ENCODE results near the gene KREMEN2.

DNA sequence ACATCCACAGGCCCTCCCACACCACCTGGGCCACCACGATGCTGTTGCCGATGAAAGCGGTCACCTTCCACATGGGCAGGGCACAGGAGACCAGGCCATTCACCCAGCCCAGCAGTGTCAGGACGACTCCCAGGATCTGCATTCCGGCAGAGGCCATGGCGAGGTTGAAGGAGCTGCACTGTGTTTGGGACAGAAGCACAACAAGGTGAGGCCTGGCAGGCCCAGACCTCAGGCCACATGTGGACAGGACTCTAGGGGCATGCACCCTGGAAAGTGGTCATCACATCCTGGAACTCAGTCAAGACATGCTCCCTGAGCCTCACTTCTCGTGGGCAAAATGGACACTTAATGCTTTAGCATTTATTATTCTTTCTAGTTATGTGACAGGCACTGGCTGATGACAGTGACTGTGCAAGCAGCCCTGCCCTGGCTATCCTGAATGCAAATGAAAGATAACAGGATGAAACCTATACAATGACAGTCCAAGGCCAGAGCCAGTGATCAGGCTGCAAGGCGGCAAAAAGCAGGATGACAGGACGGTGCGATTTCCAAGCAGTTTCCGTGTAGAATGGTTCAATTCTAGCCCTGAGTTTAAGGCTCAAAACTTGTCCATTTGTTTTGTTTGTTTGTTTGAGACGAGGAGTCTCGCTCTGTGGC, 51.9 kb downstream of the KREMEN2 start:
- no peak for TF ChIP-seq POLR2A (IDR thresholded peaks at IDR 0.05; ENCODE audit: extremely low read depth, insufficient read length)
- TF ChIP-seq CTCF (IDR thresholded peaks at IDR 0.05; ENCODE audit: low read depth, low read length), result no peak
- TF ChIP-seq, protein P1, sequence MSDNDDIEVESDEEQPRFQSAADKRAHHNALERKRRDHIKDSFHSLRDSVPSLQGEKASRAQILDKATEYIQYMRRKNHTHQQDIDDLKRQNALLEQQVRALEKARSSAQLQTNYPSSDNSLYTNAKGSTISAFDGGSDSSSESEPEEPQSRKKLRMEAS (IDR thresholded peaks at IDR 0.05; ENCODE audit: low read depth, low read length), result no peak

Measured in NB4 (cell line).